K562 (cell line): Measurements from ENCODE around the gene MAP3K20.
"Not testable (repeated sequence)": the region's sequence is repeated elsewhere in the genome, so short reads cannot be mapped to it uniquely, and the experiment has no call there.

Experiments
- ESRRB ChIP-seq: fragments of 250-450 bp; sonication (Bioruptor Pico); IDR thresholded peaks from 2 replicates; pipeline ENCODE4 v1.5.0; 2020; ENCODE audit warnings: mild to moderate bottlenecking, moderate library complexity, borderline replicate concordance
- RAD21 ChIP-seq, 2 experiments: fragments of 250-450 bp in 1 of 2; fragments of 450-650 bp in 1 of 2; sonication (Bioruptor Pico) in 1 of 2; formaldehyde crosslinking in 1 of 2; IDR thresholded peaks in 1 of 2; conservative IDR thresholded peaks in 1 of 2; 2 replicates each; pipeline versions ENCODE4 v1.4.0 to v1.8.0; 2020 to 2022; ENCODE audit warnings: mild to moderate bottlenecking in 2 of 2, moderate library complexity in 1 of 2
- TRIM28 ChIP-seq: fragments of 450-650 bp; IDR thresholded peaks from 2 replicates; pipeline ENCODE4 v1.6.1; 2017
- ZNF436 ChIP-seq: fragments of 250-450, 450-650 bp; sonication (Bioruptor Pico); formaldehyde crosslinking; IDR thresholded peaks from 2 replicates; pipeline ENCODE4 v1.7.0; 2020; ENCODE audit warnings: mild to moderate bottlenecking
- TF ChIP-seq, protein P1 (sequence below): IDR thresholded peaks from 2 replicates; pipeline ENCODE4 v1.6.1; 2012; ENCODE audit warnings: low read depth, low read length, improper control_type of control experiment, borderline replicate concordance
- TF ChIP-seq, protein P2 (sequence below), 3 experiments: IDR thresholded peaks in 2 of 3; conservative IDR thresholded peaks in 1 of 3; 2 replicates each; pipeline ENCODE4 v1.5.1; 2011 to 2012; ENCODE audit warnings: low read length in 3 of 3, mild to moderate bottlenecking in 3 of 3, control low read depth in 2 of 3, improper control_type of control experiment in 1 of 3, inconsistent platforms in 1 of 3, low read depth in 1 of 3, mixed read lengths in 1 of 3, moderate library complexity in 1 of 3; ENCODE audit not compliant: insufficient read depth in 2 of 3
- TF ChIP-seq, protein P3 (sequence below): fragments of 250-450 bp; sonication (Bioruptor Pico); IDR thresholded peaks from 2 replicates; pipeline ENCODE4 v1.5.0; 2022; ENCODE audit warnings: mild to moderate bottlenecking

DNA sequence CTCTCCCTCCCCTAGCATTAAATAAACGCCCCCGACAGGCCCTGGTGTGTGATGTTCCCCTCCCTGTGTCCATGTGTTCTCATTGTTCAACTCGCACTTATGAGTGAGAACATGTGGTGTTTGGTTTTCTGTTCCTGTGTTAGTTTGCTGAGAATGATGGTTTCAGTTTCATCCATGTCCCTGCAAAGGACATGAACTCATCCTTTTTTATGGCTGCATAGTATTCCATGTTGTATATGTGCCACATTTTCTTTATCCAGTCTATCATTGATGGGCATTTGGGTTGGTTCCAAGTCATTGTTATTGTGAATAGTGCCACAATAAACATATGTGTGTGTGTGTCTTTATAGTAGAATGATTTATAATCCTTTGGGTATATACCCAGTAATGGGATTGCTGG, 98.7 kb downstream of the MAP3K20 start:
- TF ChIP-seq ESRRB (CRISPR knock-in tag); TRIM28; ZNF436; RAD21 (CRISPR knock-in tag; conservative IDR thresholded peaks at IDR 0.05 in 1 of 2, IDR thresholded peaks at IDR 0.05 in 1 of 2): not testable (repeated sequence)
- TF ChIP-seq, protein P1, sequence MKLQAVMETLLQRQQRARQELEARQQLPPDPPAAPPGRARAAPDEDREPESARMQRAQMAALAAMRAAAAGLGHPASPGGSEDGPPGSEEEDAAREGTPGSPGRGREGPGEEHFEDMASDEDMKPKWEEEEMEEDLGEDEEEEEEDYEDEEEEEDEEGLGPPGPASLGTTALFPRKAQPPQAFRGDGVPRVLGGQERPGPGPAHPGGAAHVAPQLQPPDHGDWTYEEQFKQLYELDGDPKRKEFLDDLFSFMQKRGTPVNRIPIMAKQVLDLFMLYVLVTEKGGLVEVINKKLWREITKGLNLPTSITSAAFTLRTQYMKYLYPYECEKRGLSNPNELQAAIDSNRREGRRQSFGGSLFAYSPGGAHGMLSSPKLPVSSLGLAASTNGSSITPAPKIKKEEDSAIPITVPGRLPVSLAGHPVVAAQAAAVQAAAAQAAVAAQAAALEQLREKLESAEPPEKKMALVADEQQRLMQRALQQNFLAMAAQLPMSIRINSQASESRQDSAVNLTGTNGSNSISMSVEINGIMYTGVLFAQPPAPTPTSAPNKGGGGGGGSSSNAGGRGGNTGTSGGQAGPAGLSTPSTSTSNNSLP: not testable (repeated sequence)
- TF ChIP-seq, protein P2, sequence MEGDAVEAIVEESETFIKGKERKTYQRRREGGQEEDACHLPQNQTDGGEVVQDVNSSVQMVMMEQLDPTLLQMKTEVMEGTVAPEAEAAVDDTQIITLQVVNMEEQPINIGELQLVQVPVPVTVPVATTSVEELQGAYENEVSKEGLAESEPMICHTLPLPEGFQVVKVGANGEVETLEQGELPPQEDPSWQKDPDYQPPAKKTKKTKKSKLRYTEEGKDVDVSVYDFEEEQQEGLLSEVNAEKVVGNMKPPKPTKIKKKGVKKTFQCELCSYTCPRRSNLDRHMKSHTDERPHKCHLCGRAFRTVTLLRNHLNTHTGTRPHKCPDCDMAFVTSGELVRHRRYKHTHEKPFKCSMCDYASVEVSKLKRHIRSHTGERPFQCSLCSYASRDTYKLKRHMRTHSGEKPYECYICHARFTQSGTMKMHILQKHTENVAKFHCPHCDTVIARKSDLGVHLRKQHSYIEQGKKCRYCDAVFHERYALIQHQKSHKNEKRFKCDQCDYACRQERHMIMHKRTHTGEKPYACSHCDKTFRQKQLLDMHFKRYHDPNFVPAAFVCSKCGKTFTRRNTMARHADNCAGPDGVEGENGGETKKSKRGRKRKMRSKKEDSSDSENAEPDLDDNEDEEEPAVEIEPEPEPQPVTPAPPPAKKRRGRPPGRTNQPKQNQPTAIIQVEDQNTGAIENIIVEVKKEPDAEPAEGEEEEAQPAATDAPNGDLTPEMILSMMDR (IDR thresholded peaks at IDR 0.05 in 2 of 3, conservative IDR thresholded peaks at IDR 0.05 in 1 of 3; ENCODE audit: insufficient read depth in 2 of 3, low read depth in 1 of 3, low read length in 3 of 3): not testable (repeated sequence)
- TF ChIP-seq, protein P3, sequence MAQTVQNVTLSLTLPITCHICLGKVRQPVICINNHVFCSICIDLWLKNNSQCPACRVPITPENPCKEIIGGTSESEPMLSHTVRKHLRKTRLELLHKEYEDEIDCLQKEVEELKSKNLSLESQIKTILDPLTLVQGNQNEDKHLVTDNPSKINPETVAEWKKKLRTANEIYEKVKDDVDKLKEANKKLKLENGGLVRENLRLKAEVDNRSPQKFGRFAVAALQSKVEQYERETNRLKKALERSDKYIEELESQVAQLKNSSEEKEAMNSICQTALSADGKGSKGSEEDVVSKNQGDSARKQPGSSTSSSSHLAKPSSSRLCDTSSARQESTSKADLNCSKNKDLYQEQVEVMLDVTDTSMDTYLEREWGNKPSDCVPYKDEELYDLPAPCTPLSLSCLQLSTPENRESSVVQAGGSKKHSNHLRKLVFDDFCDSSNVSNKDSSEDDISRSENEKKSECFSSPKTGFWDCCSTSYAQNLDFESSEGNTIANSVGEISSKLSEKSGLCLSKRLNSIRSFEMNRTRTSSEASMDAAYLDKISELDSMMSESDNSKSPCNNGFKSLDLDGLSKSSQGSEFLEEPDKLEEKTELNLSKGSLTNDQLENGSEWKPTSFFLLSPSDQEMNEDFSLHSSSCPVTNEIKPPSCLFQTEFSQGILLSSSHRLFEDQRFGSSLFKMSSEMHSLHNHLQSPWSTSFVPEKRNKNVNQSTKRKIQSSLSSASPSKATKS: not testable (repeated sequence)
